ENCODE results near the gene GALNT14.

The GALNT14 gene

DNA sequence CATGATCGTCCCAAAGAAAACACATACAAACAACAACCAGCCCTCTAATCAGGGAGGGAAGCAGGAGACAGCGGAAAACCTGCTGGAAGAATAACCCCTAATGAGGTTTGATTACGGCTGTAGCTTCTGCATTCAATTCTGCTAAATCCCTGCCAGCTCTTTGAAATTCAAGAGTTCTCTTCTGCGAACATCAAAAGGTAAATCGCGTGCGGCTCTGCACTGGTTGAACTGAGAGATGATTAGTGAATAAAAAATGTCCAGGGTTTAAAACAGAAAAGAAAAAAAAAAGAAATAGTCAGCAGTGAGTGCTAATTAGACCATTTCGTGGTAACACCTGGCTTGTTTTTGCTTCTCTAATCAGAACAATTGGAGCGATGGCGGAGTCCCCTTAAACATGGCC, 178.0 kb downstream of the GALNT14 start:
- no peak overlapping the region for H3K4me3 ChIP-seq (ENCODE audit: severe bottlenecking)
- no peaks in the 10 kb centered on the region for H3K9me3 ChIP-seq (ENCODE audit: severe bottlenecking)
- TF ChIP-seq, protein P1, sequence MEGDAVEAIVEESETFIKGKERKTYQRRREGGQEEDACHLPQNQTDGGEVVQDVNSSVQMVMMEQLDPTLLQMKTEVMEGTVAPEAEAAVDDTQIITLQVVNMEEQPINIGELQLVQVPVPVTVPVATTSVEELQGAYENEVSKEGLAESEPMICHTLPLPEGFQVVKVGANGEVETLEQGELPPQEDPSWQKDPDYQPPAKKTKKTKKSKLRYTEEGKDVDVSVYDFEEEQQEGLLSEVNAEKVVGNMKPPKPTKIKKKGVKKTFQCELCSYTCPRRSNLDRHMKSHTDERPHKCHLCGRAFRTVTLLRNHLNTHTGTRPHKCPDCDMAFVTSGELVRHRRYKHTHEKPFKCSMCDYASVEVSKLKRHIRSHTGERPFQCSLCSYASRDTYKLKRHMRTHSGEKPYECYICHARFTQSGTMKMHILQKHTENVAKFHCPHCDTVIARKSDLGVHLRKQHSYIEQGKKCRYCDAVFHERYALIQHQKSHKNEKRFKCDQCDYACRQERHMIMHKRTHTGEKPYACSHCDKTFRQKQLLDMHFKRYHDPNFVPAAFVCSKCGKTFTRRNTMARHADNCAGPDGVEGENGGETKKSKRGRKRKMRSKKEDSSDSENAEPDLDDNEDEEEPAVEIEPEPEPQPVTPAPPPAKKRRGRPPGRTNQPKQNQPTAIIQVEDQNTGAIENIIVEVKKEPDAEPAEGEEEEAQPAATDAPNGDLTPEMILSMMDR (IDR thresholded peaks at IDR 0.05; ENCODE audit: poor library complexity, severe bottlenecking), result no peak
- no peaks in the 10 kb centered on the region for H3K4me1 ChIP-seq (ENCODE audit: insufficient read depth, poor library complexity, severe bottlenecking)
- H3K36me3 ChIP-seq (ENCODE audit: low read depth), result no peaks in the 10 kb centered on the region
- no peak overlapping the region for H3K27ac ChIP-seq (ENCODE audit: poor library complexity, severe bottlenecking)
- DNase-seq (ENCODE audit: low spot score) (no peak), ATAC-seq (ENCODE audit: low read depth) (no peak)
- no peaks in the 10 kb centered on the region for H3K27me3 ChIP-seq (ENCODE audit: insufficient read depth, poor library complexity, severe bottlenecking)

DNA sequence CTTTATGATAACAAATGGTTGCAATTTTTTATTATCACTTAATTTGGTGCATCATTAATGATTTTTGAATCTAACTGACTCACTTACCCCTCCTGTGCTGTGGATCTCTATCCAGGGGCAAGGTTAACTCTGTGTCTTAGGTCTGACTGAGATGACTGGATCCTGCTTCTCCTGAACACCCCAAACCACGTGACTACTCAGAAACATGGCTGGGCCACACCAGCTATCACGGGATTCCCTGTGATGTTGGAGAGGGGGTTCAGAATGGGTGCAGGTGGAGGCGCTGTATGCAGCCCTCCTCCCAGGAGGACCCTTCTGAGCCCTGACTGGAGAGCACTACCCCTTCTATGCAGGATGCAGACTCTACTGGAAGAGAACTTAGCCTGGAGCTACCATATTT, 178.6 kb downstream of the GALNT14 start:
- H3K9me3 ChIP-seq (ENCODE audit: severe bottlenecking), result no peaks in the 10 kb centered on the region
- TF ChIP-seq, protein P1 (IDR thresholded peaks at IDR 0.05; ENCODE audit: poor library complexity, severe bottlenecking), result no peak
- no peaks in the 10 kb centered on the region for H3K4me1 ChIP-seq (ENCODE audit: insufficient read depth, poor library complexity, severe bottlenecking)
- DNase-seq (ENCODE audit: low spot score) (no peak), ATAC-seq (ENCODE audit: low read depth) (no peak)
- no peak overlapping the region for H3K4me3 ChIP-seq (ENCODE audit: severe bottlenecking)
- no peak overlapping the region for H3K27ac ChIP-seq (ENCODE audit: poor library complexity, severe bottlenecking)
- H3K27me3 ChIP-seq (ENCODE audit: insufficient read depth, poor library complexity, severe bottlenecking), result no peaks in the 10 kb centered on the region
- H3K36me3 ChIP-seq (ENCODE audit: low read depth), result no peaks in the 10 kb centered on the region

DNA sequence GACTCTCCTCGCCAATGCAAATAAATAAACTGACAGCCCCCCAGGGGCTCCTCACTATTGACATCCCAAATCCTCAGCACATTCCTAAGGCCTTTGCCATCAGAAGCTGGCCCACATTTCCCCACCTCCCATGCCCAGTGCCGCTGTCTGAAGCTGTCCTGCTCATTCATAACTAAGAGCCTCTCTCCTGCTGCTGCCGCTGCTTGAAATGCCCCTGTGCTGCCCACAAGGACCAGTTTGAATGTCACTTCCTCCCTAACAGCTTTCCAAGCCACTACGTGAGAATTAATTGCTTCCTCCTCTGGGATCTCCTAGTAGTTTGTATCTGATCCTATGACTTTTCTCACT, 179.3 kb downstream of the GALNT14 start:
- no peaks in the 10 kb centered on the region for H3K27me3 ChIP-seq (ENCODE audit: insufficient read depth, poor library complexity, severe bottlenecking)
- DNase-seq (ENCODE audit: low spot score) (no peak), ATAC-seq (ENCODE audit: low read depth) (no peak)
- H3K36me3 ChIP-seq (ENCODE audit: low read depth), result no peaks in the 10 kb centered on the region
- H3K4me1 ChIP-seq (ENCODE audit: insufficient read depth, poor library complexity, severe bottlenecking), result no peaks in the 10 kb centered on the region
- H3K27ac ChIP-seq (ENCODE audit: poor library complexity, severe bottlenecking), result no peak overlapping the region
- no peak overlapping the region for H3K4me3 ChIP-seq (ENCODE audit: severe bottlenecking)
- no peaks in the 10 kb centered on the region for H3K9me3 ChIP-seq (ENCODE audit: severe bottlenecking)
- TF ChIP-seq, protein P1 (IDR thresholded peaks at IDR 0.05; ENCODE audit: poor library complexity, severe bottlenecking), result no peak

DNA sequence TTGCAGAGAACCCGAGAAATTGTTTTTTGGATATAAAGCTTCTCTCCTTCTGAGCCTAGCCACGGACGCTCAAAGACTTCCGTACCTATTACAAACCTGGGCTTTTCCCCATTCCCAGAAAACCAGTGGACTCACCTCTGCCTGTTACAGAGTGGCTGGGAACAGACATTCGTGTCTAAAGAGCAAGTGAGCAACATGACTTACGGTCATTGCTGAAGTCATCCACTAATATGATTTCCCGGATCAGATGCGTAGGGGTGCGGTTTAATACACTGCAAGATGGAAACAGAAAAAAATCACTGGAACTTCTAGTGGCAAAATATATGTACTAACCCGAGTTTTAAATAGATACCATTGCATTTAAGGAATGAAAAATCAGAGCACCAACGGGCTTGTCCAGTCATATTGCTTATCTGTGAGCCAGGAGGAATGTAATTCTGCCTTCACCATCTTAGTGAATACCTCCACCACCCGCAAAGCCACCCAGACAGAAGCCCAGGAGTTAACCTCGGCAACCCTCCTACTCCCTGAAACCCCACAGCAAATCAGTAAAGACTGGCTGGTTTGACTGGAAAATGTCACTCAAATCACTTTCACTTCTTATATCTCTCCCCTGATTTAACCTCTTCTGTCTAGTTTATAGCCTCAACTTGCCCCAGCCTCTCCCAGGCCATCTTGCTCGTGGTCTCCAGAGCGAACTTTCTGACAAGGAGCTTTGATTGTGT, 179.9 kb downstream of the GALNT14 start:
- H3K27me3 ChIP-seq (ENCODE audit: insufficient read depth, poor library complexity, severe bottlenecking), result no peaks in the 10 kb centered on the region
- H3K4me1 ChIP-seq (ENCODE audit: insufficient read depth, poor library complexity, severe bottlenecking), result no peaks in the 10 kb centered on the region
- H3K9me3 ChIP-seq (ENCODE audit: severe bottlenecking), result no peaks in the 10 kb centered on the region
- no peak for ATAC-seq (ENCODE audit: low read depth)
- H3K27ac ChIP-seq (ENCODE audit: poor library complexity, severe bottlenecking), result no peak overlapping the region
- no peak overlapping the region for H3K4me3 ChIP-seq (ENCODE audit: severe bottlenecking)
- no peaks in the 10 kb centered on the region for H3K36me3 ChIP-seq (ENCODE audit: low read depth)
- DNase-seq (ENCODE audit: low spot score), result no peak
- TF ChIP-seq, protein P1 (IDR thresholded peaks at IDR 0.05; ENCODE audit: poor library complexity, severe bottlenecking), result no peak

DNA sequence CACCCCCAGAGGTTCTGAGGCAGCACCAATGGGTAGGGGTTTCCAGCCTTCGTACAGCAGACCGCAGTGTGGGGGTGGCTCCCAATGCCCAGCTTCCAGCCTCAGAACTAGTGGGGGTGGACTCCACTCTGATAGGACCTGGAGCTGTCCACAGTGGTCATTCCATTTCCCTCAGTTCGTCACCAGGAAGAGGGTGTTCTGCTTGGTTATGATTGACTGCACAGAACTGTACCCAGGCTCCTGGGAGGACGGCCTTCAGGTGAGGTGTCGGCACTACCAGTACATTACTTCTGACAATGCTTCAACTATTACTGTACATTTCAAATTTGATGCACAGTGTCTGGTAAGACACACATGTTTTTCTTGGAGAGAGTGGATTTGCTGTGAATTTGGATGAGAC, 180.6 kb downstream of the GALNT14 start:
- TF ChIP-seq, protein P1 (IDR thresholded peaks at IDR 0.05; ENCODE audit: poor library complexity, severe bottlenecking), result no peak
- H3K27me3 ChIP-seq (ENCODE audit: insufficient read depth, poor library complexity, severe bottlenecking), result no peaks in the 10 kb centered on the region
- ATAC-seq (ENCODE audit: low read depth), result no peak
- no peaks in the 10 kb centered on the region for H3K4me1 ChIP-seq (ENCODE audit: insufficient read depth, poor library complexity, severe bottlenecking)
- H3K27ac ChIP-seq (ENCODE audit: poor library complexity, severe bottlenecking), result no peak overlapping the region
- no peak overlapping the region for H3K4me3 ChIP-seq (ENCODE audit: severe bottlenecking)
- H3K36me3 ChIP-seq (ENCODE audit: low read depth), result no peaks in the 10 kb centered on the region
- DNase-seq (ENCODE audit: low spot score), result no peak
- no peaks in the 10 kb centered on the region for H3K9me3 ChIP-seq (ENCODE audit: severe bottlenecking)

All from RWPE2 (cell line).